ENCODE results near the gene HAUS6.
"Not testable (repeated sequence)": the region's sequence is repeated elsewhere in the genome, so short reads cannot be mapped to it uniquely, and the experiment has no call there.

Gene HAUS6

GRCh38 chr9:19036611-19037010, 66.1 kb downstream of the HAUS6 start:
- Histone ChIP-seq H3K4me3 (ENCODE audit: insufficient read depth, low read depth, low read length) (no peak overlapping the region), H3K27ac (ENCODE audit: insufficient read depth, low read depth, low read length, poor library complexity, severe bottlenecking) (no peak overlapping the region), H3K36me3 (ENCODE audit: control insufficient read depth, insufficient read depth, low read length) (no peaks in the 10 kb centered on the region), H3K4me1 (ENCODE audit: control insufficient read depth, insufficient read depth, low read length) (no peaks in the 10 kb centered on the region), H3K9me3 (ENCODE audit: control insufficient read depth, low read length) (no peaks in the 10 kb centered on the region), H3K27me3 (ENCODE audit: control insufficient read depth, insufficient read depth, low read length, poor library complexity, severe bottlenecking) (no peaks in the 10 kb centered on the region)
- WGBS, 2 experiments, result 96% methylated on average over 5 of the region's 5 CpGs

DNA sequence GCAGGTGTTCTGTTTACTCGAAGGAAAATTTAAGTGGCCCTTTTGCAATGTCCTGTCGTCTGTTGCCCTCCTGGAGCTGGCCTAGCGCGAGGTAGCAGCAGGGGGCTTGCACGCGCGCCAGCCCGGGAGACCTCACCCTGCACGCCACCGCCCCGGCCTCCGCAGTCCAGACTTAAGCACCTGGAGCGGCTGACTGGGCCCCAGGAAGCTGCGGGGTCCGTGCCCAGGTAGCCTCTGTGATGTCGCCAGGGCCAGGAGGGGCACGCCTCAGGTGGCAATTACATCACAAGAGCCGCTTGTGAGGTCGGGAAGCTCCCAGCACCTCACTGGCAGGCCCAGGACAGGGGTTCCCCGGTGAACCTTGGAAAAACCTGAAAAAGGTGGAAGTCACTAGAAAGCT, 69.7 kb downstream of the HAUS6 start, which contains the start of gene SAXO1:
Gene SAXO1 (minus strand): TSS at position 195 of the 400 bp plus-strand sequence. CDS start 301 bp downstream, outside the sequence.
- Histone ChIP-seq H3K27me3 (ENCODE audit: control insufficient read depth, insufficient read depth, low read length, poor library complexity, severe bottlenecking) (no peaks in the 10 kb centered on the region), H3K9me3 (ENCODE audit: control insufficient read depth, low read length) (no peaks in the 10 kb centered on the region), H3K27ac (ENCODE audit: insufficient read depth, low read depth, low read length, poor library complexity, severe bottlenecking) (no peak within 1 kb of the TSS), H3K4me3 (ENCODE audit: insufficient read depth, low read depth, low read length) (no peak within 1 kb of the TSS), H3K4me1 (ENCODE audit: control insufficient read depth, insufficient read depth, low read length) (no peaks in the 10 kb centered on the region), H3K36me3 (ENCODE audit: control insufficient read depth, insufficient read depth, low read length) (no peaks in the 10 kb centered on the region)
- 94 to 95% methylated on average over 20 of the region's 20 CpGs for WGBS, 2 experiments

DNA sequence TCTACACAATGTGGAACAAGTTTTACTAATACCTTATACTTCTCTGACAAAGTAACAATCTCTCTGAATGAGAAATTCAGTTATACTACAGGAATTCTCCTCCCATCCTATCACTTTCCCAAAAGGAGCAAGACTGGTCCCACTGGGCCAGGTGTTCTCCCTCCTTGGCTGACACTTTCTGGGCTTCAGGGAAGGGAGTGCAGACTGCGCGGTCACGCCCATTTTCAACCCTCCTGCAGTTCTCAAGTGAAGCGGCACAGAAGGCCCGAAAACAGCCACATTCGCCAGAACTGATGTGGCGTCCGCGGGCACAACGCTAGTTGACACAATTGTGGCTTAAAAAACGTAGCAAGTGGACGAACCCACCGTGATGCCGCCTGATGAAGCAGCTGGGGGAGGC, 70.3 kb downstream of the HAUS6 start:
- no peaks in the 10 kb centered on the region for H3K9me3 ChIP-seq (ENCODE audit: control insufficient read depth, low read length)
- 95% methylated on average over 14 of the region's 14 CpGs for WGBS, 2 experiments
- H3K36me3 ChIP-seq (ENCODE audit: control insufficient read depth, insufficient read depth, low read length), result no peaks in the 10 kb centered on the region
- no peak overlapping the region for H3K4me3 ChIP-seq (ENCODE audit: insufficient read depth, low read depth, low read length)
- no peaks in the 10 kb centered on the region for H3K27me3 ChIP-seq (ENCODE audit: control insufficient read depth, insufficient read depth, low read length, poor library complexity, severe bottlenecking)
- H3K27ac ChIP-seq (ENCODE audit: insufficient read depth, low read depth, low read length, poor library complexity, severe bottlenecking), result no peak overlapping the region
- H3K4me1 ChIP-seq (ENCODE audit: control insufficient read depth, insufficient read depth, low read length), result no peaks in the 10 kb centered on the region

GRCh38 chr9:19030899-19031298, 71.8 kb downstream of the HAUS6 start:
- H3K36me3 ChIP-seq (ENCODE audit: control insufficient read depth, insufficient read depth, low read length), result no peaks in the 10 kb centered on the region
- no peak overlapping the region for H3K27ac ChIP-seq (ENCODE audit: insufficient read depth, low read depth, low read length, poor library complexity, severe bottlenecking)
- 77 to 83% methylated on average over 1 of the region's 1 CpG for whole genome bisulfite sequencing, 2 experiments

DNA sequence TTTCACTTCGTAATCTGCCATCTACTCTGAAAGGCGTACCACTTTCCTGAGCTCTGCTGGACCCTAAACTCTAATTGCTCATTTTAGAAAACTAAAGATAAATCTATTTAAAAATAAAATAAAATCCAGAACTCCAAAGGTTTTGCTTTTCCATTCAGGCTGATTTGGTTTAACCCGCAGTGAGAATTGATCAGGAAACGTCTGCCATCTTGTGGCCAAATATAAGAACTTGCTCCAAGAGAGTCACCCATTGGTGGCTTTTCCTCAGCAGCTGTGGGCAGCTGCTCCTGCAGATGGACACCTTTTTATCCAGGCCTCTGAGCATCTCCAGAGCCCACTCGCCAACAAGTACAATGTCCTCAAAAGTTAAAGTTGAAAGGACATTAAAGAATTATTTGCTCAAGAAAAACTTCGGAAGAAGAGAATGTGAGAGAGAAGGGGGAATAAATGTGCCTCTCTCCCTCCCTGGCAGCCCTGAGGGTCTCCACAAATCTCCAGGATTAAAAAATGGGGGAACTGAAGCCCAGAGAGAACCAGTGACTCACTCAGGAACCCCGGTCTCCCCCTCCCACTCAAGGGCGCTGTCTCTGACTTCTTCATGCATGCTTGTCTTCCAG, 73.8 kb downstream of the HAUS6 start:
- Histone ChIP-seq H3K27me3 (ENCODE audit: control insufficient read depth, insufficient read depth, low read length, poor library complexity, severe bottlenecking) (no peaks in the 10 kb centered on the region), H3K4me3 (ENCODE audit: insufficient read depth, low read depth, low read length) (no peak overlapping the region), H3K4me1 (ENCODE audit: control insufficient read depth, insufficient read depth, low read length) (no peaks in the 10 kb centered on the region), H3K9me3 (ENCODE audit: control insufficient read depth, low read length) (no peaks in the 10 kb centered on the region), H3K36me3 (ENCODE audit: control insufficient read depth, insufficient read depth, low read length) (no peaks in the 10 kb centered on the region), H3K27ac (ENCODE audit: insufficient read depth, low read depth, low read length, poor library complexity, severe bottlenecking) (no peak overlapping the region)
- WGBS, 2 experiments, result 34 to 37% methylated on average over 7 to 8 of the region's 8 CpGs

More at GRCh38 chr9:19030899-19031298, 71.8 kb downstream of the HAUS6 start:
- no peaks in the 10 kb centered on the region for H3K4me1 ChIP-seq (ENCODE audit: control insufficient read depth, insufficient read depth, low read length)
- no peaks in the 10 kb centered on the region for H3K9me3 ChIP-seq (ENCODE audit: control insufficient read depth, low read length)
- H3K27me3 ChIP-seq (ENCODE audit: control insufficient read depth, insufficient read depth, low read length, poor library complexity, severe bottlenecking), result no peaks in the 10 kb centered on the region
- H3K4me3 ChIP-seq (ENCODE audit: insufficient read depth, low read depth, low read length), result no peak overlapping the region

- no peaks in the 10 kb centered on the region for H3K9me3 ChIP-seq (ENCODE audit: control insufficient read depth, low read length)
- 93 to 95% methylated on average over 21 to 22 of the region's 22 CpGs for WGBS, 2 experiments
- H3K4me3 ChIP-seq (ENCODE audit: insufficient read depth, low read depth, low read length), result no peak overlapping the region
- H3K27me3 ChIP-seq (ENCODE audit: control insufficient read depth, insufficient read depth, low read length, poor library complexity, severe bottlenecking), result no peaks in the 10 kb centered on the region
- H3K36me3 ChIP-seq (ENCODE audit: control insufficient read depth, insufficient read depth, low read length), result no peaks in the 10 kb centered on the region
- no peaks in the 10 kb centered on the region for H3K4me1 ChIP-seq (ENCODE audit: control insufficient read depth, insufficient read depth, low read length)
- no peak overlapping the region for H3K27ac ChIP-seq (ENCODE audit: insufficient read depth, low read depth, low read length, poor library complexity, severe bottlenecking)
Observed at GRCh38 chr9:19027825-19028224, 74.9 kb downstream of the HAUS6 start.

GRCh38 chr9:19026375-19026774, 76.3 kb downstream of the HAUS6 start:
- no peak overlapping the region for H3K4me3 ChIP-seq (ENCODE audit: insufficient read depth, low read depth, low read length)
- 96 to 97% methylated on average over 5 to 6 of the region's 6 CpGs for WGBS, 2 experiments
- H3K36me3 ChIP-seq (ENCODE audit: control insufficient read depth, insufficient read depth, low read length), result no peaks in the 10 kb centered on the region
- H3K27me3 ChIP-seq (ENCODE audit: control insufficient read depth, insufficient read depth, low read length, poor library complexity, severe bottlenecking), result no peaks in the 10 kb centered on the region
- H3K27ac ChIP-seq (ENCODE audit: insufficient read depth, low read depth, low read length, poor library complexity, severe bottlenecking), result no peak overlapping the region
- no peaks in the 10 kb centered on the region for H3K9me3 ChIP-seq (ENCODE audit: control insufficient read depth, low read length)
- no peaks in the 10 kb centered on the region for H3K4me1 ChIP-seq (ENCODE audit: control insufficient read depth, insufficient read depth, low read length)

GRCh38 chr9:19023078-19023477, 79.6 kb downstream of the HAUS6 start:
- 92% methylated on average over 3 to 4 of the region's 5 CpGs for WGBS, 2 experiments
- Histone ChIP-seq H3K27me3 (ENCODE audit: control insufficient read depth, insufficient read depth, low read length, poor library complexity, severe bottlenecking) (no peaks in the 10 kb centered on the region), H3K27ac (ENCODE audit: insufficient read depth, low read depth, low read length, poor library complexity, severe bottlenecking) (no peak overlapping the region), H3K9me3 (ENCODE audit: control insufficient read depth, low read length) (no peaks in the 10 kb centered on the region), H3K36me3 (ENCODE audit: control insufficient read depth, insufficient read depth, low read length) (no peaks in the 10 kb centered on the region), H3K4me1 (ENCODE audit: control insufficient read depth, insufficient read depth, low read length) (no peaks in the 10 kb centered on the region), H3K4me3 (ENCODE audit: insufficient read depth, low read depth, low read length) (no peak overlapping the region)

DNA sequence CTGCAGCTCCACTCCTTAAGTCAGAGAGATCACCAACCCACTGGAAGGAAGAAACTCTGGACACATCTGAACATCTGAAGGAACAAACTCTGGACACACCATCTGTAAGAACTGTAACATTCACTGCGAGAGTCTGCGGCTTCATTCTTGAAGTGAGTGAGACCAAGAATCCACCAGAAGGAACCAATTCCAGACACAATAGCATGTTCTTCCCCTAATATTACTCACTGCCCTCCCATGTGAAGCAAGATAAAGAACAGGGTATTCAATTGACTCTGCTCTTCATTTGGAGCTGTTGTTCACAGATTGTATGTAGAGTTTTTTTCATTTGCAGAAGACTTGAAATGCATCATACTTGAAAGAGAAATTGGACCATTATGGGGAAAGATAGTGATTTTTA, 80.5 kb downstream of the HAUS6 start:
- Histone ChIP-seq H3K4me3 (ENCODE audit: insufficient read depth, low read depth, low read length) (no peak overlapping the region), H3K36me3 (ENCODE audit: control insufficient read depth, insufficient read depth, low read length) (no peaks in the 10 kb centered on the region), H3K27me3 (ENCODE audit: control insufficient read depth, insufficient read depth, low read length, poor library complexity, severe bottlenecking) (no peaks in the 10 kb centered on the region), H3K9me3 (ENCODE audit: control insufficient read depth, low read length) (no peaks in the 10 kb centered on the region), H3K4me1 (ENCODE audit: control insufficient read depth, insufficient read depth, low read length) (no peaks in the 10 kb centered on the region), H3K27ac (ENCODE audit: insufficient read depth, low read depth, low read length, poor library complexity, severe bottlenecking) (no peak overlapping the region)
- WGBS, 2 experiments, result 95 to 96% methylated on average over 2 of the region's 2 CpGs

DNA sequence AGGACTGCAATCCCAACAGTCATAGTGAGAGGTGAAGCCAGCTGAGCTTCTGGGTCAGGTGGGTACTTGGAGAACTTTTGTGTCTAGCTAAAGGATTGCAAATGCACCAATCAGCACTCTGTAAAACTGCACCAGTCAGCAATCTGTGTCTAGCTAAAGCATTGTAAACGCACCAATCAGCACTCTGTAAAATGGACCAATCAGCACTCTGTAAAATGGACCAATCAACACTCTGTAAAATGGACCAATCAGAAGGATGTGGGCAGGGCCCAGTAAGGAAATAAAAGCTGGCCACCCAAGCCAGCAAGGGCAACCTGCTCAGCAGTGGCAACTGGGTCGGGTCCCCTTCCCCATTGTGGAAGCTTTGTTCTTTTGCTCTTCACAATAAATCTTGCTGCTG, 81.1 kb downstream of the HAUS6 start:
- not testable (repeated sequence) for H3K27ac ChIP-seq (ENCODE audit: insufficient read depth, low read depth, low read length, poor library complexity, severe bottlenecking); H3K4me3 ChIP-seq (ENCODE audit: insufficient read depth, low read depth, low read length); H3K27me3 ChIP-seq (ENCODE audit: control insufficient read depth, insufficient read depth, low read length, poor library complexity, severe bottlenecking); H3K9me3 ChIP-seq (ENCODE audit: control insufficient read depth, low read length); H3K36me3 ChIP-seq (ENCODE audit: control insufficient read depth, insufficient read depth, low read length); H3K4me1 ChIP-seq (ENCODE audit: control insufficient read depth, insufficient read depth, low read length)
- 96 to 99% methylated on average over 2 of the region's 2 CpGs for WGBS, 2 experiments
